ENCODE results near the gene AATK. TPM values are rescaled to one million over a fixed set of nuclear protein-coding genes. Genes with fewer than 3 reads are reported as not detected.

AATK gene
- total RNA-seq, 1 donor from 2014 or later, result 0.39 TPM

- intact Hi-C loops (cut with micrococcal nuclease), result no loop called here
Observed at GRCh38 chr17:81115219-81115618, 50.8 kb downstream of the AATK start.

- intact Hi-C loops (cut with micrococcal nuclease), result no loop called here
Observed at GRCh38 chr17:81114351-81115093, 51.5 kb downstream of the AATK start.

DNA sequence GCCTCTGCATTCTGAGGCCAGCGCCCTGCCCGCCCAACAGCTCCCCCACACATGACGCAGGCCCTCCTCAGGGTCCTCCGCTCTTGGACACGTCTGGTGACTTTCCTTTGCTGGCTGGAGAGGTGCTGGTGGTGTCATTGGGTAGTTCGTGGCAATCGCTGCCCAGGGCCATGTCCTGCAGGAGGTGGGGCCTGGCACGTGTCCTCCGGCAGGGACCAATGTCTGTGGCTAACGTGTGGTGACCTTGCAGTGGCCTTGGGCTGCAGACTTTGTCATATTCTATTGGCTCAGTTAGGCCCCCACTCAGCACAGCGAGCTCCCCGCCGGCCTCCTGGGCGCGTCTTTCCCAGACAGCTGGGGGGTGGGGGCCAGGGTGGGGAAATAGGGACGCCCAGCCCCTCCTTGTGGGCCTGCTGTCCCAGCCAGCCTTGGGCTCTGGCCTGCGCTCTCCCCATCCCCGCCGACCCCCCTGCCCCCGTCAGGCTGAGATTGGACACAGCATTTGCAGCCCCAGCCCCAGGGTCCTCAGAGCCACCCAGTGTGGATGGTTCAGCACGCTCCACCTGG, 52.8 kb downstream of the AATK start:
- intact Hi-C loops (cut with micrococcal nuclease), result no loop called here

- intact Hi-C loops (cut with micrococcal nuclease), result no loop called here
Observed at GRCh38 chr17:81112450-81112849, 53.6 kb downstream of the AATK start.

DNA sequence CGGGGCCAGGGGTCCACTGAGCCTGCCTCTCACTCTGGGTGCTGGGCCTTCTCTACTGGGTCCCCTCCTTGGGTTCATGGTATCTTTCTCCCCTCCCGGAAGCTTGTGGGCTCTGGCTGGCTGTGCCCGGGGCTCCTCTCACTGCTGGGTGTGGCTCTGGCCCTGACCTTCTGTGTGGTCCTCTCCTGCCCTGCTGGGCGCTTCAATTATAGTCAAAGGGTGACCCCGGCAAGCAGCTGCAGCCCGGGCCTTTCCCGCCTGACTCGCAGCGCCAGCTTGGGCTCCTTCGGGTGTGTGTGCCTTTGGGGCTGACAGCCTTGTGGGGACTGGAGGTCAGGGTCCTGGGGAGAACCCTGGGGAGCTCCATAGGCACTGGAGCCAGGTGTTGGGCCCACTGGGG, 55.0 kb downstream of the AATK start:
- intact Hi-C loops (cut with micrococcal nuclease), result no loop called here

- intact Hi-C loops (cut with micrococcal nuclease), result no loop called here
Observed at GRCh38 chr17:81110488-81111040, 55.5 kb downstream of the AATK start.

DNA sequence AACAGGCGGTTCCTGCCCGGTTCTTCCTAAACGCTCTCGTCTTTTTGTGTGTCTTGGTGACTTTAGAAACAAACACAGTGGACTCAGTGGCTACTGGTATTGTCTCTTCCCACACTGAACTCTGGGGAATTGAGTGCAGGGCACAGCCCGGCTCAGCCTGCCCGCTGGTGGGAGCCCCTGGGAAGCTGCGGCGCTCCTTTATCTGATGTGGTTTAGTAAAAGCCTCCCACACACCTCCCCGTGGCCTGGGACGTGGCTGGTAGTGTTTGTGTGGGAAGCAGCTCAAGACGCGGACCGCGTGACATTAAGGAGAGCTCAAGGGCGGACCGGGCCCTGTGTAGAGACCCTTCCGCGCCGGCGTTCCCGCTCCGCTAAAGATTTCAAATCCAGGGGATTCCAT, 56.1 kb downstream of the AATK start:
- intact Hi-C loops (cut with micrococcal nuclease), result no loop called here

DNA sequence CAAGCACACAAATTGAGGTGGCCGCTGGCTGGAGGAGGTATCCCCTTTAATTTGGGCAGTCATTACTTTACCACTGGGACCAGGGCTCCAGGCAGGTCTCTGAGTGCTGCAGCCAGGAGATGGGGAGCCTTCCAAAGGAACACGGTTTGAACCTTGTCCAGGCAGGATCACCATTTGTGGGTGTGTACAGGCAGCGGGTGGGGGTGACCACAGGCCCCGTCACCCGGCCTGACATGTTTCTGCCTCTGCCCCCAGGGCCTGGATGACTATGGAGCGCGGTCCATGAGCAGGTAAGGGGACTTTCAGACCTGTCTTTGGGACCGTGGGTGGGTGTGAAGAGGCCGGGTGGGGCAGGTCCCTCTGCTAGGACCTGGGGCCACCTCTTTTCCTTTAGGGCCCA, 57.8 kb downstream of the AATK start:
- intact Hi-C loops (cut with micrococcal nuclease), result no loop called here

- intact Hi-C loops (cut with micrococcal nuclease), result no loop called here
Observed at GRCh38 chr17:81106716-81107115, 59.3 kb downstream of the AATK start.

DNA sequence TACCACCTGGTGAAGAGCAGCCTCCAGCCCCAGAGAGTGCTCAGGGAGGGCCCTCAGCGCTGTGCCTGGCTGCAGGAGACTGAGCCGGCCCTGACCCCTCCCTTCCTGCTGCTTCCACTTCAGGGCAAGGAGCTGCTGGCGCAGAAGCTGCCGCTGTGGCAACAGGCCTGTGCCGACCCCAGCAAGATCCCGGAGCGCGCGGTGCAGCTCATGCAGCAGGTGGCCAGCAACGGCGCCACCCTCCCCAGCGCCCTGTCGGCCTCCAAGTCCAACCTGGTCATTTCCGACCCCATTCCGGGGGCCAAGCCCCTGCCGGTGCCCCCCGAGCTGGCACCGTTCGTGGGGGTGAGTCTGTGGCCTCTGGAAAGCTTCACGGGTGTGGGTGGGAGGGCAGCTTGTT, 62.6 kb downstream of the AATK start:
- intact Hi-C loops (cut with micrococcal nuclease), result loop anchor here (5.0 kb wide), 2 partner anchors 119 to 379 kb away; partner anchors contain the start of gene CEP131

DNA sequence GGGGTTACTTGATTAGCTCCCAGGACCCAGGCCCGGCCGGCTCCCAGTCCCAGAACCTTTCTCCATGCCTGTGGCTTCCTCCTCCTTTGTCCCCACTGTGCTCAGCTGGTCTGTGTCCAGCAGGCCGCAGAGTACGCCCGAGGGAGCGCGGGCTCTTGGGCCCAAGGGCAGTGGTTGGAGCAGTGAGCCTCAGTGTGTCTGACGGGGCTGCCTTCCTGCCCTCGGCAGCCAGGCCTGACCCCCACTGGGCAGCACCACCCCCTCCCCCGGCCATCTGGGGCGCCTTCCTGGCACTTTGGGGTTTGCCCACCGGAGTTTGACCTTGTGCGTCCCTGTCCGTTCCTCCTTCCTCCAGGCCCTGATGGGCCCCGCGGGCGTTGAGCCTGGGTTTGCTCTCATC, 63.2 kb downstream of the AATK start:
- intact Hi-C loops (cut with micrococcal nuclease), result loop anchor here (5.0 kb wide), 2 partner anchors 119 to 379 kb away; partner anchors contain the start of gene CEP131

DNA sequence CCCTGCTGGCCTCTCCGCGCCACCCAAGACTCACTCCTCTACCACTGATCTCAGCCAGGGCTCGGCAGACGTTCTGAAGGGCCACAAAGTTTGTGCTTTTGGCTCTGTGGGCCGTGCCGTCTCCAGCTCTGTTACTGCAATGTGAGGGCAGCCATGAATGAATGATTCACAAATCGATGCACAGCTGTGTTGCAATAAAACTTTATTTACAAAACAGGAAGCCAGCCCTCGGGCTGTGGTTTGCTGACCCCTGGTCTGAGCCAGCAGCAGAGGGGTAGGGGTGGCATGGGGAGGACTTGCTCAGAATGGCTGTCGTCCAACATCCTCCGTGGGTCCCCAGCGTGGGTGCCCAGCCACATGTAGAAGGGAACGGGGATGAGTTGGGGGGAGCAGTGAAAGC, 63.7 kb downstream of the AATK start:
- intact Hi-C loops (cut with micrococcal nuclease), result loop anchor here (5.0 kb wide), 2 partner anchors 120 to 380 kb away; partner anchors contain the start of gene CEP131

GRCh38 chr17:81101614-81102306, 64.3 kb downstream of the AATK start:
- intact Hi-C loops (cut with micrococcal nuclease), result loop anchor here (1.0 to 5.0 kb wide), 6 partner anchors 78 to 674 kb away; partner anchors contain the start of gene CEP131

DNA sequence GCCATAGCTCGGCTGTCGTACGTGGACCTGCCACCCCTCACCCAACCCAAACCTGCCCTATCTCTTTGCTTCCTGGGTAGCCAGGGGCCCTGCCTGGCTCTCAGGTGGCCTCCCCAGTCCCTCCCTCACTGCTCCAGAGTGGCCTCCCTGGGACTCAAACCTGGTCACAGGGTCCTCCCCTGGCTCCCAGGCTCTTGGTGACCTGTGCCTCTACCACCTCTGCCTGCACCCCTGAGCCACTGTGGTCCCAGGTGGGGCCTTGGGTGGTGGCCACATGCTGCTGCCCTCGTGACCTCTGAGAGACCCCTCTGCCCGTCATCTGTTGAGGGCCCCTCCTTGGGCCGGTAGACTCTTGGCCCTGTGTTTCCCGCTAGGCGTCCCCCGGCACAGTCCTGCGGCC, 65.4 kb downstream of the AATK start:
- intact Hi-C loops (cut with micrococcal nuclease), result loop anchor here (1.0 to 5.0 kb wide), 6 partner anchors 77 to 673 kb away; partner anchors contain the start of gene CEP131

GRCh38 chr17:81099888-81100287, 66.1 kb downstream of the AATK start:
- intact Hi-C loops (cut with micrococcal nuclease), result loop anchor here (5.0 kb wide), 2 partner anchors 122 to 382 kb away; partner anchors contain the start of gene CEP131

GRCh38 chr17:81097943-81098308, 68.1 kb downstream of the AATK start:
- intact Hi-C loops (cut with micrococcal nuclease), result no loop called here

DNA sequence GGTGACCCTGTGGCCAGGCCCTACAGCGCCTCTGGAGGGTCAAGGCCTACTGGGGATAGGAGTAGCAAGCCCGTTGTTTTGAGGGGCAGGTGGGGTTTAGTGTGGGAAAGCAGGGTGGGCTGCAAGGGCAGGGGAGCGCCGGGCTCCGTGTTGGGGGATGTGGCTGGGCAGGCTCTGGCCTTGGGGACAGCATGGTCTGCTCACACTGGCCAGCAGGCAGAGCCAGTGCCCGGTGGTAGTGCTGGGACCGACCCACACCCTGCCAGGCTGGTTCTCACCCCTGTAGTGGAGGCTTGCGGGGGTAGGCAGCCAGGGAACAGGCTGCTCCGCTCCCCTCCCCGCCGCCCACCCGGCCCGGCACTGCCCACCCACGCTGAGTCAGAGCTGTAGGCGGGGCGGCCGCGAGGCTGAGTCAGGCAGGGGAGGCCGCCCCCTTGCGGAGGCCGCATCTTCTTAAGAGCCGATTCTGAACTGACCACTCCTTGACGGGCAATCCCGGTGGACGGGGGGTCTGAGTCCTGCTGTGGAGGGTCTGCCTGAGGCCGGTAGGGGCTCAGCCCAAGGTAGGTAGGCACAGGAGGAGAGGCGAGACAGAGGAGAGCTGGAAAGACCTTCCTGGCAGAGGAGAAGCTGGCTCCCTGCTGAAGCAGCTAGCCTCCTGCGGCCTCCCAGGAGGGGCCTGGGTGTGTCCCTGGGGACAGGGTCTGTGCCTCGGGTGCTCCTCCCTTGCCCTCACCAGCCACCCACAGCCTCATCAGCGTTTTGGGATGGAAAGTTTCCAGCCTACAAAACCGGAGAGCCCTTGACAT, 68.7 kb downstream of the AATK start:
- intact Hi-C loops (cut with micrococcal nuclease), result no loop called here

- intact Hi-C loops (cut with micrococcal nuclease), result no loop called here
Observed at GRCh38 chr17:81096741-81097133, 69.3 kb downstream of the AATK start.

GRCh38 chr17:81095383-81095762, 70.6 kb downstream of the AATK start:
- intact Hi-C loops (cut with micrococcal nuclease), result loop anchor here (2.0 kb wide), 1 partner anchor 61 kb away; the partner anchor contains the start of gene BAIAP2

GRCh38 chr17:81094509-81095382, 71.3 kb downstream of the AATK start:
- intact Hi-C loops (cut with micrococcal nuclease), result loop anchor here (2.0 kb wide), 1 partner anchor 60 kb away; the partner anchor contains the start of gene BAIAP2

Measured in T-helper 1 cell treated with Interleukin-12 subunit alpha and Interleukin-12 subunit beta and Interleukin-4 antibody, amounts not matched to agents 30 ng/mL and 1 ng/mL, for 36 hours (primary cell).